Esophagus squamous epithelium (tissue), 4 donors: ENCODE measurements around the gene MOV10.

Experiments
- CTCF ChIP-seq, 6 experiments: fragments of 450-650 bp in 4 of 6; fragments of 200-600 bp in 2 of 6; sonication (generic) in 2 of 6; IDR thresholded peaks; one replicate each; pipeline ENCODE4 v1.5.1; 2016 to 2019; ENCODE audit warnings: antibody characterized with exemption in 6 of 6, mild to moderate bottlenecking in 4 of 6, moderate library complexity in 4 of 6
- POLR2A ChIP-seq, 4 donors: fragments of 450-650 bp; IDR thresholded peaks; one replicate each; pipeline ENCODE4 v1.6.1; 2017; ENCODE audit warnings: antibody characterized with exemption in 4 of 4, mild to moderate bottlenecking in 4 of 4, moderate library complexity in 3 of 4

DNA sequence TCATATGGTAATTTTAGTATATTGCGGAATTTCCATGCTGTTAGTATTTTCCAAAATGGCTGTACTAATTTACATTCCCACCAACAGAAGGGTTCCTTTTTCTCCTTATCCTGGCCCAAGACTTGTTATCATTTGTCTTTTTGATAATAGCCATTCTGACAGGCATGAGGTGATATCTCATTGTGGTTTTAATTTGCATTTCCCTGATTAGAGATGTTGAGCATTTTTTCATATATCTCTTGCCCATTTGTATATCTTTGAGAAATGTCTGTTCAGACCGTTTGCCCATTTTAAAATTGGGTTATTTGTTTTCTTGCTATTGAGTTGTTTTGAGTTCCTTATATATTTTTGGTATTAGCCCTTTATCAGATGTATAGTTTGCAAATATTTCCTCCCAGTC is 40.8 kb upstream of the MOV10 start:
- no peak for TF ChIP-seq CTCF (IDR thresholded peaks at IDR 0.05)
- TF ChIP-seq POLR2A (IDR thresholded peaks at IDR 0.05): no peak
